ENCODE measurements around the gene GBP1.

- TF ChIP-seq CTCF (conservative IDR thresholded peaks at IDR 0.05 in 1 of 2, IDR thresholded peaks at IDR 0.05 in 1 of 2; ENCODE audit: low read depth in 1 of 2, low read length in 2 of 2): no peak
- no peak for TF ChIP-seq EZH2 (IDR thresholded peaks at IDR 0.05; ENCODE audit: low read length, missing control alignments)
These were observed 35.4 kb upstream of the GBP1 start for GRCh38 chr1:89100412-89100811.
